Stimulated activated CD8-positive, alpha-beta memory T cell treated with anti-CD3 and anti-CD28 coated beads, Interleukin-4, amount 100 ng/mL, for 24 hours (primary cell): ENCODE measurements around the gene INPP5D.
"Not testable (repeated sequence)": the region's sequence is repeated elsewhere in the genome, so short reads cannot be mapped to it uniquely, and the experiment has no call there.

Experiments used
- DNase-seq: peaks from one replicate; pipeline ENCODE4 v3.0.0-alpha.2; 2020; ENCODE audit warnings: low read depth

Gene INPP5D

DNA sequence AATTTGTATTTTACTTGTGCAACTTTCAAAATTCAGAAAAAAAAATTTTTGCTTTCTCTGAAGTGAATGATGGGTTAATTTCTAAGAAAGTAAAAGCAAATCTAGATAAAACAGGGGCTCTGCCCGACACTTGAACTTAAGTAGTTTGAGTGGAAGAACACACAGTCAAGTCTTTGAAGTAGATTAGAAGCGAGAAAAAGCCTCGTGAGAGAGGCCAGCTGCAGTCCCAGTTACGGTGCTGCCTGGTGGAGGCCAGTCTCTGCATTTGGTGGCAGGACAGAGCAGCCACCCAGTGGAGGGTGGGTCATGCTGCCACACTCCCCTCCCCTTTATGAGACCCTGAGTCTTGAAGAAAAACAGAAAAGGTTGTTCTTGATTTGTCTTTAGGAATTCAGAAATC is 81.8 kb downstream of the INPP5D start:
- no peak for DNase-seq

DNA sequence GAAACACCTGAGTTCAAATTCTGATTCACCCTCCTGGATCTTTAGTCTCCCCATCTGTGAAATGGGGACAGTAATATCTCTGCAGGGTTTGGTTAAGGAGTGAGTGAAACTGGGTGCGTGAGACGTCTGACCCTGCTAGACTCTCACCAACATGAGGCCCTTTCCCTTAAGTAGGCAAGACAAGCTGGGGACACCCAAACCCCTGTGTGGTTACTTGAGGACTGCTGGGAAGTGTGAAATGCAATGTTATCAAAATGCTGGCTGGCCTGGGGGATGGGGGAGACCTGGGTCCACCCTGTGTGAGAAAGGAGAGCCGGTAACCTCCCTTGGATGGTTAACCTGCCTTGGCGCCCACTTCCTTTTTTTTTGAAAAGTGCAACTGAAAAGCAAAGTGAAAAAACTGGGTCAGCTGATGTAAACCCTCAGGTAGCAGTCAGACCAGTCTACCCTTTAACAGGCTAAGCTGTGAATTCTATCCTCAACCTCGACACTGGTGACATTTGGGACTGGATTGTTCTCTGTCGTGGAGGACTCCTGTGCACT is 82.3 kb downstream of the INPP5D start:
- peak; percentile 5 for DNase-seq

DNA sequence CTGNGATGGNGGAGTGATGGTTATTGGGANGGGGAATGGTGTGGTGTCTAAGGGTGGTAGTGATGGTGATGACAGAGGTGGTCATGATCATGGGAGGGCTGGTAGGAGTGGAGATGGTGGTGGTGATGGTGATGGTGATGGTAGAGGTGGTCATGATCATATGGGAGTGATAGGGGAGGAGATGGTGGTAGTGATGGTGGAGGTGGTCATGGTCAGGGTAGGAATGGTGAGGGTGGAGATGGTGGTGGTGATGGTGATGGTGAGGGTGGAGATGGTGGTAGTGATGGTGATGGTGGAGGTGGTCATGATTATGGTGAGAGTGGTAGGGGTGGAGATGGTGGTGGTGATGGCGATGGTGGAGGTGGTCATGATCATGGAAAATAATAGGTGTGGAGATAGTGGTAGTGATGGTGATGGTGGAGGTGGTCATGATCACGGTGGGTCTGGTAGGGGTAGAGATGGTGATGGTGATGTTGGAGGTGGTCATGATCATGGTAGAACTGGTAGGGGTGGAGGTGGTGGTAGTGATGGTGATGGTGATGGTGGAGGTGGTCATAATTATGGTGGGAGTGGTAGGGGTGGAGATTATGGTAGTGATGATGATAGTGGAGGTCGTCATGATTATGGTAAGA is 83.7 kb downstream of the INPP5D start:
- no peak for DNase-seq

DNA sequence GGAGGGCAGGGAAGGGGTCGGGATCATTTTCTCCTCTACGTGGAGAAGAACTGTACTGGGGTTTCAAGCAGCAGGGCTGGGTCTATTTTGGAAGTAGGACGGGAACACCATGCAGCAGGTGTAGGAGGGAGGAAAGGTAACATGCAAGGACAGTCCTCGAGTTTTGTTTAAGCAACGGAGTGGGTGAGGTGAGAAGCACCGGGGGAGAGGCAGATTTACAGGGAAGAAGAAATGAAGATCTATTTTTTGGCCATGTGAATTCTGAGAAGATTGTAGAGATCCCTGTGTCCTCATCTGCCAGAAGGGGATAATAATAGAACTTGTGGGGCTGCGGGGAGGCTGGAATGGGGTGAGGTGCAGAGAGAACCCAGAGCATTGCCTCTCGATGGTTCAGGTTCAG is 85.6 kb downstream of the INPP5D start:
- no peak for DNase-seq

DNA sequence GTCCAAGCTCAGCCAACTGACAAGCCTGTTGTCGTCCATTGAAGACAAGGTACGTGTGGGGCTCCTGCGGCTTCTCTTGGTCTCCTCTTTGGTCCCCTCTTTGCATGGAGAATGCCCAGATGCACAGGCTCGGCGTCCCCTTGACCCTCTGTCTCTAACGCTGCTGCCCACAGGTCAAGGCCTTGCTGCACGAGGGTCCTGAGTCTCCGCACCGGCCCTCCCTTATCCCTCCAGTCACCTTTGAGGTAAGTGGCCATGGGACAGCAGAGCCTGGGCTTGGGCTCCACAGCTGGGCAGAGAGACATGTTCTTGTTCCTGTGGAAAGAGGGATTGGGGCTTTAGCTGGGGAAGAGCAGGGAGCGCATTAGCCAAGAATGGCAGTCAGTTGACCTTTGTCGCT is 86.1 kb downstream of the INPP5D start:
- no peak for DNase-seq

DNA sequence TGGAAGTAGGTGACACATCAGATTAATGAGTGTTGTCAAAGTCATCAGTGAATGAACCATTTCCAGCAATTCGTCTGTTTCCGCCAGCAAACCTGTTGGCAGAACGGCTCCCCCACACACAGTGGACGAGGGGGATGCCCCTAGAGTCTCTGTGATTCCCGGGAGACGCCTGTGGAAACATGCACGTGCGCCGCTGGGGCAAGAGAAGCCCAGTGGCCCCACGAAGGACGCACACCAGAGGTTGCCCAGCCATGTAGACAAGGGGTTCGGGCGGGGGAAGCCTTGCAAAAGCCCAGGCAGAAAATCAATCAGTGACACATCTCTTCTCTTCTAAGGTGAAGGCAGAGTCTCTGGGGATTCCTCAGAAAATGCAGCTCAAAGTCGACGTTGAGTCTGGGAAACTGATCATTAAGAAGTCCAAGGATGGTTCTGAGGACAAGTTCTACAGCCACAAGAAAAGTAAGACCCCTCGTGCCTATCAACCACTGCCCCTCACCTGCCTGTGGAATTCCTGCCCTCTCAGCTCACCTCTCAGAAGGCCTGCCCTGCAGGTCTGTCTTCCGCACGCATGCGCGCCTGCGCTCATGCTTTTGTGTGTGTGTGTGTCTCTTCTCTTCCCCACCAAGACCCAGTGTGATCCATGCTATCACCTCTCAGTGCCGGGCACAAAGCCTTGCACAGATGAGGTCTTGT is 87.1 kb downstream of the INPP5D start:
- no peak for DNase-seq

DNA sequence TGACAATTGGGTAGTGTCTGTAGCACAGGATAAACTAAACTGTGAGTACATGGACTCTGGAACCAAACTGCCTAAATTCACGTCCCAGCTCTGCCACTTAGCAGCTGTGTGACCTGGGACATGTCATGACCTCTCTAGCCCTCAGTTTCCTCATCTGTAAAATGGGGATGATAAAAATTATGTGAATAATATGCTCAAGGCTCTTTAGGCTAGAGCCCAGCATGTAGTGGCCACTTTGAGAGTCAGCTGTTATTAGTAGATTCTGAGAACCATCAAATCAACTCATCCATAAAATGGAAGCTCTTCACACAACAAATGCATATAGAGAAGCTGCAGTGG is 87.7 kb downstream of the INPP5D start:
- DNase-seq: no peak

DNA sequence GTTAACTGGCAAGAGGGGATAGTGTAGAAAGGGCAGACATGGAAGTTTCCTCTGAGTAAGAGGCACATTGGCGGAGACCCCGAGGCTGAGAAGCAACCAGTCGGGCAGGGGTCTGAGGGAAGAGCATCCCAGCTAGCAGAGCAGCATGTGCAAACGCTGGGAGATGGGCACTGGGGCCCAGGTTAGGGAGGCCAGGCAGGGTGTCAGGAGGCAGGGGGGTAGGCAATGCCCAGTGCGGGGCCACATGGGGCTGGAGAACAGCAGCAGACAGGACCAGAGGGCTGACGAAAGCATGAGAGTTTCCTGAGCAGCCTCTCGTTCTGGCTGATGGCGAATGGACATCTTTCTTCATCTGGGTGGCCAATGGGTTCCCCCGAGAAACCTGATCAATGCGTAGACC is 88.2 kb downstream of the INPP5D start:
- no peak for DNase-seq

DNA sequence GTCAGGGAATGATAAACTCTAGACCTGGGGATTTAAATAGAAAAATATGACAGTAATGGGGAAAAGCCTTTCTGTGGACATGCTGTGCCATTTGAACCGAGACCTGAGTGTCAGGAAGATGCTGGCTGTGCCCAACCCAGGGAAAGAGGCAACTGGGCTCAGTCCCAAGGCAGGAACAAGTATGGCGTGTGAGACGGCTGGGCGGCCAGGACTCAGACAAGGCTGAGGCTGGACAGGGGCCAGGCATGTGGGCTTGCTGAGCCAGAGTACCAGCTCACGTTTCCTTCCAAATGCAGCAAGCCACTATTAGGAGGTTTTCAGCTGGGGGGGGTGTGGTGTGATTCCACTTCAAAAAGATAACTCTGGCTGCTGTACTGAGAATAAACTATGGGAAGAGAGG is 92.4 kb downstream of the INPP5D start:
- DNase-seq: no peak

DNA sequence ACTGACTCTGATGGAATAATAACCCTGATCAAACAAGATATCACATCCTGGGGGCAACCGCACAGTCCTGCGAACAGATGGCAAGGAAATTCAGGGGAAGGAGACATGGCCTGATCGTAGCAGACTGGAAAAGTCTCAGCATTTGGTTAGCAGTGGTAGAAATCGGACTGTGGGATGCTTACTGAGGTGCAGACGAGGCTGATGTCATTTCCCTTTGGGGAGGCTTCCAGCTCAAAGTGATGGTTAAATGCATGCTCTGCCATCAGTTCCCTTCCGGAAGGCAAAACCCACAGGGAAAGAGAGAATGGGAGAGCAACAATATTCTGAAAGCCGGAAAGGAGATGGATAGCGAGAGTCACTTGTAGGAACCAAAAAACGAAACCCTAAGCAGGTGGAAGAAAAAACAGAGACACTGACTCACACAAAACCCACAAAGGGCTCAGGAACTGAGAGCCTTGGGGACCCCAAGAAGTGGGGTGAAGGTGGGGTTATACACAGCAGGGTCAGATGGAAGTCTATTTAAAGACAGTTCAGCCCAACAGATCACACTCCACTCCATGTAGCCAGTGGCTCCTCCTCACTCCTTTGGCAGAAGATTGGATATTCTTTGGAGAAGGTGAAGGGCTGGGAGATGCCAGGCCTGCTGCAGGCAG is 93.1 kb downstream of the INPP5D start:
- DNase-seq: no peak

DNA sequence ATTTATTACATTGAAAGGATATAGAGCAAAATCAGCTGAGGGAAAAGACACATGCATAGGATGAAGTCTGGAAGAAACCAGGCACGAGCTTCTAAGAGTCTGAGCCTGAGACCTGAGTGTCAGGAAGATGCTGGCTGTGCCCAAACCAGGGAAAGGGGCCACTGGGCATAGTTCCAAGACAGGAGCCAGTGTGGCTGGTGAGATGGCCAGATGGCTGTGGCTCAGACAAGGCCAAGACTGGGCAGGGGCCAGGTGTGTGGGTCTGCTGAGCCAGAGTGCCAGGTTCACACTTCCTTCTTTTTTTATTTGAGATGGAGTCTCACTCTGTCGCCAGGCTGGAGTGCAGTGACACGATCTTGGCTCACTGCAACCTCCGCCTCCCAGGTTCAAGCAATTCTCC is 95.9 kb downstream of the INPP5D start:
- DNase-seq: no peak

DNA sequence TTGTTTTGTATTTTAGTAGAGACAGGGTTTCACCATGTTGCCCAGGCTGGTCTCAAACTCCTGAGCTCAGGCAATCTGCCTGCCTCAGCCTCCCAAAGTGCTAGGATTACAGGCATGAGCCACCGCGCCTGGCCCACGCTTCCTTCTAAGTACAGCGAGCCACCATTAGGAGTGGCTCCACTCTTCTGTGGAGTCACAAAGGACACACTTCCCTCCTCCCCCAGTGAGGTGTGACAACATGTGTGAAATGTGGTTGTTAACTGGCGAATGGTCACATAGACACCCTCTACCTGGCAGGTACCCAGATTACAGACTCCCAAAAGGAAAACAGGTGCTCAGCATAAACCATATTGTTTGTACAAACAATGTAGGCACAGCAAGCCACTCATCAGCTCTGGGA is 96.3 kb downstream of the INPP5D start:
- not testable (repeated sequence) for DNase-seq

DNA sequence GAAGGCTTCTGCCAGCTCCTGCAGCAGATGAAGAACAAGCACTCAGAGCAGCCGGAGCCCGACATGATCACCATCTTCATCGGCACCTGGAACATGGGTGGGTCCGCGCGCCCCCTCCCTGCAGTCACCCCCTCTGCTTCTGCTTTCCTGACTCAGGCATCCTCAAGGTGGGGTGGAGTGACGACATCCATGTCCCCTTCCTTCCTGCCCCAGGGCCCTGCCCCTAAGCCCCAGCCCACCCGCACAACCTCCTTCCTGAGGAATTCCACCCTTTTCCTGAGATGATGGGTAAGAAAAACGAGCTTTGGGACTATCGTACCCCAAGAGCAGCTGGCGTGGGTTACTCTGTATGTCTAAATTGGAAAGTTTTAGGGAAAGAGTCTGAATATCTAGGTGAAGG is 101.6 kb downstream of the INPP5D start:
- DNase-seq: no peak

DNA sequence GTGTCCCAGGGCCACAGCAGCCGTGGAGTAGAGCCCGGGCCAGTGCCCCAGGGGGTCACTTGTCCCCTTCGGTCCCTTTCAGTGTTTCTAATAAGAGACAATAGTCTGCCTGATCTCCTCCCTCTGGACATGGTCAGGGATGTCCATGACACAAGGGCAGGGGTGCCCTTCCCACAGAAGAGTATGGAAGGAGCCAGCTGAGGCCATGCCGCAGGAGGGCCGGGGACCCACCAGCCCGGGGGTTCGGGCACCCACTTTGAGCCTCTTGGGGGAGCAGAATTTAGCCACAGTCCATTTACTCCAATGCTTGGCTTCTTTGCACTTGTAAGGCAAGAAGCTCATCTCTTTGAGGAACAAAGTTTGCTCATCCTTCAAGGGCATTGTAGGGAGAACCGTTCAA is 102.6 kb downstream of the INPP5D start:
- no peak for DNase-seq

DNA sequence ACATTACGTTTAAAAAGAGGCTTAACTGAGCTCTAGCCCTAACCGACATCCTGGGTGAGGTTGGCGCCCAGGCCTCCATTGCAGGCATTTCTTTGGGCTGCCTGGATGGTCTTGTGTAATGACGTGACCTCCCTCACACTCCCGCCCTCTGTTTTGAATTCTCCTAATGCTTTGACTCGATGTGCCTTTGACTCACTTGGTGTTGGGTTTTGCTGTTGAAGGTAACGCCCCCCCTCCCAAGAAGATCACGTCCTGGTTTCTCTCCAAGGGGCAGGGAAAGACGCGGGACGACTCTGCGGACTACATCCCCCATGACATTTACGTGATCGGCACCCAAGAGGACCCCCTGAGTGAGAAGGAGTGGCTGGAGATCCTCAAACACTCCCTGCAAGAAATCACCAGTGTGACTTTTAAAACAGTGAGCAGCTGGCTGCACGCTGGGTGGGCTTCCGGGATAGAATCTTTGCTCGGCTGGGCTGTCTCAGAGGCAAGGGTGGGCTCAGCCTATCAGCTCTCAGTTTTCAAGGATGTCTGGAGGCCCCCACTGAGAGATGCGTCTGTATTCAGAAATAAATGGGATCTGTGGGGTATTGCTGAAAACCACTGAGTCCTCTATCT is 103.5 kb downstream of the INPP5D start:
- DNase-seq: no peak

DNA sequence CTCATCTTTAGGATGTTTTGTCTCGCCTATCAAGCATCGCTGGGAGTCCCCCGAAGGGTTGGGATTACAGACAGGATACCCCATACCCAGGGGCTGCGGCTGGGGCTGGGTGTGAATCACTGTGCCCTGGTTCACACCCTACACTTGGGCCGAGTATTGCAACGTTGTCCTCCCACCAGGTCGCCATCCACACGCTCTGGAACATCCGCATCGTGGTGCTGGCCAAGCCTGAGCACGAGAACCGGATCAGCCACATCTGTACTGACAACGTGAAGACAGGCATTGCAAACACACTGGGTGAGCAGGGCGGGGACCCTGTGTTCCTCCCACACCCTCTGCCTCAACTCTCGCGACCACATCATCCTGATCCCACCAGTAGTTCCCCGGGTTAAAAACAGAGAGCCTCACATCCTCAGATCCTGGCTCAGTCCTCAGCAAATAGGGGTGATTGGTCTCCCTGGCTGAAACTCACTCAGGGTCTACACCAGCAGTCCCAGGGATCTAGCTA is 104.0 kb downstream of the INPP5D start:
- no peak for DNase-seq

DNA sequence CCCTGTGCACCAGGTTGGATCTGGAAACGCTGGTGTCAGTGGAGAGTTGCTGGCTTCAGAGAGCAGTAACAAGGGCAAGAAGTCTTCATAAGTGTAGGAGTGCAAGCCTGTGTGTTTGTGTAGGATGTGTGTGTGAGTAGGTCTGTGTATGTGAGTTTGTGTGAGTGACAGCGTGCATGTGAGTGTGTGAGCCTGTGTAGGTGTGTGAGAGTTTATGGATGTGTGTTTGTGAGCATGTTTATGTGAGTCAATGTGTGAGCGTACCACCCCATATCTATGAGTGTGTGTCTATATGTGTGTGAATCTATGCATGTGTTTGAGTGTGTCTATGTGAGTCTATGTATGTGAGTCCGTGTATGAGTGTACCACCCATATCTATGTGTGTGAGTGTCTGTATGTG is 104.8 kb downstream of the INPP5D start:
- no peak for DNase-seq

DNA sequence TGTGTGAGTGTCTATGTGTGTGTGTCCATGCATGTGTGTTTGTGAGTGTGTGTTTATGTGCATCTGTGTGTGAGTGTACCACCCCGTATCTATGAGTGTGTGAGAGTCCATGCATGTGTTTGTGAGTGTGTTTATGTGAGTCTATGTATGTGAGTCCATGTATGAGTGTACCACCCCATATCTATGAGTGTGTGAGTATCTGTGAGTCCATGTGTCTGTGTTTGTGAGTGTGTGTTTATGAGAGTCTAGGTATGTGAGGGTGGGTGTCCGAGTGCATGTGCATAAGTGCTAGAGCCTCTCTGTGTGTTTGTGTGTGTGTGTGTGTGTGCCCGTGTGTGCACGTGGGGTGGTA is 105.4 kb downstream of the INPP5D start:
- DNase-seq: no peak

DNA sequence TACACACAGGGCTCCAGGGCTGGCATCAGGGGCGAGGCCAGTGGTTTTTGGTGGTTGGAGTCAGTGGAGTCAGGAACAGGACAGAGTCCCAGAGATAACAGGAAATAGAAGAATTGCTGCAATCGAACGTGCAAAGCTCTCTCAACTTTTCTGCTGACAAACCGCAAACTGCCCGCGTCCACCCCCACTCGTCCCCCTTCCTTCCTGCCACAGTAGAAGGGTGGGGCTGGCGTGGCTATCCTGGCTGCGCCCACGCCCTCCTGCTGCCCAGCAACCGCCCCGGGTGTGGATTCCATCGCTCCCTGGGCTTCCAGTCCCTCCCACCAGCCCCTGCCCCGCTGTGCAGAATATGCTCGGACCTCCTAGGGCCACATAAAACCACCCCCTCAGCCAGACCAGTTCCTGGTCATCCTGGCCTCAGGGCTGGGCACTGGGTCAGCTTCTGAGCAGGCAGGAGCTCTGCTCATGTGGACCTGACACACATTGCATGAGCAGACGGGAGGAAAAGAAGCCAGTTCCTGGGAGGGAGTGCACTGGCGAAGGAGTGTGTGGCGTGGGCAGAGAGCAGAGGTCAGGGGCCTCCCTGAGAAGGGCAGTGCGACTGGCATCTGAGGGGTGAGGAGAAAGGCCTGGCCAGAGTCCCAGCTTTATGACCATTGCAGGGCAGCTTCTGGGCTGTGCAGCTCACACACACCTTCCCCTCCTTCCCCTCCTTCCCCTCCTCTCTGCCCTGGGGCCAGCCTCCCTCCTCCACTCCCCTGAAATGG is 105.9 kb downstream of the INPP5D start:
- peak; percentile 19 for DNase-seq

DNA sequence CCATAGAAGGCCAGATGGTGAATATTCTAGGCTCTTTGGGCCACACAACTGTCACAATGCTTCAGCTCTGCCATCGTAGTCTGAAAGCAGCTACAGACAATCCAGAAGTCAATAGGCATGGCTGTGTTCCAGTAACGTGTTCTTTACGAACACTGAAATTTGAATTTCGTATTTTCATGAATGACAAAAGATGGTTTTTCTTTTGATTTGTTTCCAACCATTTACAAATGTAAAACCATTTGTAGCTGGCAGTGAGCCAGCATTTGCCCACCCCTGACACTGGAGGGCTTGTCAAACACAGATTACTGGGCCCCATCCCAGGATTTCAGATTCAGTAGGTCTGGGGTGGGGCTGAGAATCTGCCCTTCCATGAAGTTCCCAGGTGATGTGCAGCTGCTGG is 108.3 kb downstream of the INPP5D start:
- no peak for DNase-seq

DNA sequence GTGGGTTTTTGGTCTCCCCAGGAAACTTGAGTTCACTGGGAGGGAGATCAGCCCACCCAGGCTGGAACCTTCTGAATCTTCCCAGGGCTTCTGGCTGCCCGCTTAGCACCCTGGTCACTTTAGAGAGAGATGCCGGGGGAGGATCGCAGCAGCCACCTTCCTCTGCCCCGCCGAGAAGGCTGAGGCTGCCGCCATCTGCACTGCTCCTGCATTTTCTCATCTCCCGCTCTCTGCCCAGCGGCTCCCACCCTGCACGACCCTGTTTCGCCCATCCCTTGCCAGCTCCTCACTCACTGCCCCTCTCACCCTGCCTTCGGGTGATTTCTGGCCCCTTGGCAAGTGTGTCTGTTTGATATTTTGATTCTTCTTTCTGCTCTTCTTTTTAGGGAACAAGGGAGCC is 108.8 kb downstream of the INPP5D start:
- DNase-seq: no peak

DNA sequence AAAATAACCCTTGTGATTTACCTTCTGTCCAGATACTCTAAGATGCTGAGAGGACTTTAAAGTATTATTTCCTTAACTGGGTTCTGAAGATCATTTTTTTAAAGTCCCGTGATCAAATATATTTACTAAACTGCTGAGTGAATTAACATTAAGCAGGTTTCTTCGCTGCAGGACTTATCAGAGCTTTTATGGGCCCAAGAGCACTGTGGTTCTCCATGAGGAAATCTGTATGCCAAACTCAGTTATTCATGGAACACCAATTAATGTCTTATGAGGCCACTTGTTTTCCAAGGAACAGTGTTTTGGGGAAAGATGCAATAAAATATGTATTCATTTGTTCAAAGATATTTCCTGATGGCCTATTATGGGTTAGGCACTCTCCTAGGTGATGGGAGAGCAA is 111.2 kb downstream of the INPP5D start:
- no peak for DNase-seq
